Astrocyte (in vitro differentiated cells and primary cell): ENCODE data around the gene YIPF5.

ENCODE experiments used
- CTCF ChIP-seq: IDR thresholded peaks from 2 replicates; pipeline ENCODE4 v1.5.1; 2011; ENCODE audit warnings: low read depth, mild to moderate bottlenecking, inconsistent platforms, low read length, moderate library complexity; ENCODE audit not compliant: insufficient read depth
- EZH2 ChIP-seq: IDR thresholded peaks from 2 replicates; pipeline ENCODE4 v1.6.1; 2012; ENCODE audit warnings: mild to moderate bottlenecking, low read length, inconsistent platforms; ENCODE audit not compliant: insufficient read depth

- TF ChIP-seq CTCF (no peak), EZH2 (no peak)
Observed at GRCh38 chr5:144192661-144193060, 22.2 kb upstream of the YIPF5 start.
